ENCODE data around the gene EXOC6. TPM values are rescaled to one million over a fixed set of nuclear protein-coding genes. Genes with fewer than 3 reads are reported as not detected.
"Not testable (repeated sequence)": the region's sequence is repeated elsewhere in the genome, so short reads cannot be mapped to it uniquely, and the experiment has no call there.

The EXOC6 gene
- total RNA-seq, 3 donors from 2014 or later, result 7.0 to 26.1 (median 16.1) TPM

GRCh38 chr10:93098816-93099215 lies 250.5 kb downstream of the EXOC6 start:
- Histone ChIP-seq H3K4me1 (no peaks in the 10 kb centered on the region), H3K27ac (no peak overlapping the region), H3K4me3 (no peak overlapping the region), H3K27me3 (no peaks in the 10 kb centered on the region), H3K36me3 (no peaks in the 10 kb centered on the region), H3K9me3 (no peaks in the 10 kb centered on the region)
- intact Hi-C loops (cut with DNase I; ENCODE audit: low total_unique reads), result no loop called here
- DNase-seq (ENCODE audit: low spot score in 2 of 2), result no peak
- TF ChIP-seq POLR2A (IDR thresholded peaks at IDR 0.05) (no peak), POLR2AphosphoS5 (IDR thresholded peaks at IDR 0.05) (no peak), CTCF (IDR thresholded peaks at IDR 0.05) (no peak)

GRCh38 chr10:93099670-93100069 lies 251.3 kb downstream of the EXOC6 start:
- TF ChIP-seq POLR2AphosphoS5 (IDR thresholded peaks at IDR 0.05), result no peak
- TF ChIP-seq POLR2A (IDR thresholded peaks at IDR 0.05), result no peak
- TF ChIP-seq CTCF (IDR thresholded peaks at IDR 0.05), result no peak
- Histone ChIP-seq H3K36me3 (no peaks in the 10 kb centered on the region), H3K4me1 (no peaks in the 10 kb centered on the region), H3K27me3 (no peaks in the 10 kb centered on the region), H3K27ac (no peak overlapping the region), H3K4me3 (no peak overlapping the region), H3K9me3 (no peaks in the 10 kb centered on the region)
- intact Hi-C loops (cut with DNase I; ENCODE audit: low total_unique reads), result no loop called here
- no peak for DNase-seq (ENCODE audit: low spot score in 2 of 2)

- H3K36me3 ChIP-seq; intact Hi-C loops (cut with DNase I; ENCODE audit: low total_unique reads); H3K4me3 ChIP-seq; H3K4me1 ChIP-seq; DNase-seq (ENCODE audit: low spot score in 2 of 2); H3K27ac ChIP-seq; H3K27me3 ChIP-seq; H3K9me3 ChIP-seq: not testable (repeated sequence)
These were observed 252.8 kb downstream of the EXOC6 start for GRCh38 chr10:93101148-93101547.

GRCh38 chr10:93103953-93104352 lies 255.6 kb downstream of the EXOC6 start:
- DNase-seq (ENCODE audit: low spot score in 2 of 2), result no peak
- Histone ChIP-seq H3K9me3 (no peaks in the 10 kb centered on the region), H3K4me1 (no peaks in the 10 kb centered on the region), H3K36me3 (no peaks in the 10 kb centered on the region), H3K27ac (no peak overlapping the region), H3K27me3 (no peaks in the 10 kb centered on the region), H3K4me3 (no peak overlapping the region)
- intact Hi-C loops (cut with DNase I; ENCODE audit: low total_unique reads), result no loop called here
- TF ChIP-seq CTCF (IDR thresholded peaks at IDR 0.05) (no peak), POLR2A (IDR thresholded peaks at IDR 0.05) (no peak), POLR2AphosphoS5 (IDR thresholded peaks at IDR 0.05) (no peak)

- intact Hi-C loops (cut with DNase I; ENCODE audit: low total_unique reads), result no loop called here
- Histone ChIP-seq H3K4me1 (no peaks in the 10 kb centered on the region), H3K9me3 (no peaks in the 10 kb centered on the region), H3K36me3 (no peaks in the 10 kb centered on the region), H3K27ac (no peak overlapping the region), H3K27me3 (no peaks in the 10 kb centered on the region), H3K4me3 (no peak overlapping the region)
- no peak for TF ChIP-seq POLR2AphosphoS5 (IDR thresholded peaks at IDR 0.05)
- TF ChIP-seq CTCF (IDR thresholded peaks at IDR 0.05), result no peak
- no peak for TF ChIP-seq POLR2A (IDR thresholded peaks at IDR 0.05)
- no peak for DNase-seq (ENCODE audit: low spot score in 2 of 2)
These were observed 258.3 kb downstream of the EXOC6 start for GRCh38 chr10:93106631-93107072.

Other genes starting within 250 kb of the EXOC6 start
- 10 to 100 TPM in 1 of 3 donors, 1 to 10 TPM in 2; 4.4 to 10.6 (median 5.6) TPM for gene HHEX, start 158.6 kb upstream of the EXOC6 start, total RNA-seq
- gene CYP26C1, start 212.3 kb downstream of the EXOC6 start, total RNA-seq, result under 1 TPM in 2 of 3 donors, not detected in 1; 0.15 to 0.16 TPM
- gene CYP26A1, start 225.4 kb downstream of the EXOC6 start, total RNA-seq, result 1 to 10 TPM in 1 of 3 donors, under 1 TPM in 1, not detected in 1; 0.33 to 2.3 TPM

Data from breast epithelium (tissue), 4 donors.